Activated CD4-positive, CD25-positive, alpha-beta regulatory T cell (primary cell): ENCODE results near the gene MICB.
A peak's percentile ranks its signal among the peaks of the same experiment; 100 is the strongest.
"Not testable (repeated sequence)": the region's sequence is repeated elsewhere in the genome, so short reads cannot be mapped to it uniquely, and the experiment has no call there.

Source experiments
- DNase-seq, 4 experiments: peaks; one replicate each; lab custom pipeline; 2025; lab: John Stamatoyannopoulos, UW

The MICB gene

GRCh38 chr6:31474871-31475286 is 23.1 kb upstream of the MICB start:
- DNase-seq = no peak

GRCh38 chr6:31476515-31477139 is 21.3 kb upstream of the MICB start:
- no peak for DNase-seq

- DNase-seq = no peak
Observed at GRCh38 chr6:31477521-31477920, 20.4 kb upstream of the MICB start.

GRCh38 chr6:31478186-31478950 is 19.6 kb upstream of the MICB start:
- DNase-seq = no peak

GRCh38 chr6:31479151-31479932 is 18.6 kb upstream of the MICB start:
- no peak for DNase-seq

GRCh38 chr6:31479933-31480535 is 17.9 kb upstream of the MICB start:
- DNase-seq = no peak

GRCh38 chr6:31480574-31480973 is 17.4 kb upstream of the MICB start:
- DNase-seq = no peak

GRCh38 chr6:31483392-31483791 is 14.6 kb upstream of the MICB start:
- DNase-seq = no peak

- no peak for DNase-seq
Observed at GRCh38 chr6:31485055-31485454, 12.9 kb upstream of the MICB start.

- DNase-seq = not testable (repeated sequence)
Observed at GRCh38 chr6:31486065-31486837, 11.7 kb upstream of the MICB start.

GRCh38 chr6:31487674-31488073 is 10.3 kb upstream of the MICB start:
- not testable (repeated sequence) for DNase-seq

GRCh38 chr6:31489086-31489485 is 8.9 kb upstream of the MICB start:
- no peak for DNase-seq

GRCh38 chr6:31490115-31490873 is 7.7 kb upstream of the MICB start:
- no peak for DNase-seq

- not testable (repeated sequence) for DNase-seq
Observed at GRCh38 chr6:31493550-31493874, 4.4 kb upstream of the MICB start.

GRCh38 chr6:31493875-31494694 is 3.9 kb upstream of the MICB start:
- DNase-seq = peak; percentile 60 to 71 (median 65)

- DNase-seq = no peak
Observed at GRCh38 chr6:31495580-31495979, 2.4 kb upstream of the MICB start.

- not testable (repeated sequence) for DNase-seq
Observed at GRCh38 chr6:31496826-31497225, 1.1 kb upstream of the MICB start.

GRCh38 chr6:31498748-31499147 is 803 bp downstream of the MICB start:
- no peak for DNase-seq

GRCh38 chr6:31499648-31500047 is 1.7 kb downstream of the MICB start:
- DNase-seq = not testable (repeated sequence)

GRCh38 chr6:31502586-31502985 is 4.6 kb downstream of the MICB start:
- DNase-seq = no peak
